Activated CD8-positive, alpha-beta memory T cell treated with anti-CD3 and anti-CD28 coated beads, Interleukin-2, amount 50 U/mL, for 1 hour (primary cell): ENCODE results near the gene ZNF804A.

Source experiments
- DNase-seq: peaks from one replicate; pipeline ENCODE4 v3.0.0-alpha.2; 2020; ENCODE audit errors: extremely low read depth

ZNF804A gene

DNA sequence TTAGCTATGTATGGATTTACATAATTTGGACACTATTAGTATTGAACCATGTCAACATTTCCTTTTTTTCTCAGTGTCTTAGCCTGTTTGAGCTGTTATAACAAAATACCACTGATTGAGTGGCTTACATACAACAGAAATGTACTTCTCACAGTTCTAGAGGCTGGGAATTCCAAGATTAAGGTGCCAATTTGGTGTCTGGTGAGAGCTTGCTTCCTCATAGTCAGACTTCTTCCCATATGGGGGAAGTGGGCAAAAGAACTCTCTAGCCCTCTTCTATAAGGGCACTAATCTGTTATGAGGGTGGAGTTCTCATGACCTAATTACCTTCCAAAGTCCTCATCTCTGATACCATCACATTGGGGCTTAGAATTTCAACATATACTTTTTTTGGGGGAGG is 12.6 kb downstream of the ZNF804A start:
- DNase-seq, result no peak

DNA sequence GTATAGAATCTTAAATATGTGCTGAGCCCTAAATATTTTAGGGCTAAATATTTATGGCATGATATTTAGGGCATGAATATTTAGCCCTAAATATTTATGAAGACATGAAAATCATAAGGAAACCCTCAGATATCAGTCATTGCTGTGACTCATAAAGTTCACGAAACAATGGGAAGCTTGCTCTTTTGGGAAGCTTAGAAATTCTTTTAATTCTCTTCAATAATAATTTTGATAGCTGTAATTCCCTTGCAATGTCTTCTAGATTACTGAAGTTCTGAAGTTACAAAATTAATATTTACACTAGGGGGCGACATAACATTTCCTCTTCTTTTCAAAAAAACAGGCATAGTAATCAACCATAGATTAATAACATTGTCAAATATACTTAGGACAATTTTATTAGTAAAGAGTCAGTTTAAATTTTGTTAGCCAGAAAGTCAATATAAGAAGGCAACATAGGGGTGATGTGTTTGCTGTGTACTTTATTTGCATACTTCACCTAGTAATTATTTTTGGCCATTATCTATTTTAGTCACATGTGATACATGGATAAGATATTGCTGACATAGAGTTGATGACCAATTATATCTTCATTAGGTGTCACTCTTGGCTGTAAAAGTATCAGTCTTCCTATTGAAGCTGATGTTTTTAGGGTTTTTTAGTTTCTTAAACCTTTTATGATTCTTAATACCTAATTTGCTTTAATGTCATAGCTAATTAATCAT is 13.2 kb downstream of the ZNF804A start:
- DNase-seq, result no peak

GRCh38 chr2:184620367-184620766 is 22.0 kb downstream of the ZNF804A start:
- no peak for DNase-seq

- no peak for DNase-seq
Measured at GRCh38 chr2:184624311-184624710, 26.0 kb downstream of the ZNF804A start.

DNA sequence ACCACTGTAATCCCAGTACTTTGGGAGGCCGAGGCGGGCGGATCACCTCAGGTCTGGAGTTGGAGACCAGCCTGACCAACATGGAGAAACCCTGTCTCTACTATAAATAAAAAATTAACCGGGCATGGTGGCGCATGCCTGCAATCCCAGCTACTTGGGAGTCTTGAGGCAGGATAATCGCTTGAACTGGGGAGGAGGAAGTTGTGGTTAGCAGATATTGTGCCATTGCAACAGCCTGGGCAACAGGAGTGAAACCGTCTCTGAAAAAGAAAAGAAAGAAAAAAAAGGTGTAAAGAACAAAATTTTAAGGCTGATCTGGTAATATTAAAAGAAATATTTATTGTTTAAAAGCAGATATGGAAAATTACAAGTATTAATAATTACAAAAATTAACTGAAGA is 29.7 kb downstream of the ZNF804A start:
- no peak for DNase-seq

DNA sequence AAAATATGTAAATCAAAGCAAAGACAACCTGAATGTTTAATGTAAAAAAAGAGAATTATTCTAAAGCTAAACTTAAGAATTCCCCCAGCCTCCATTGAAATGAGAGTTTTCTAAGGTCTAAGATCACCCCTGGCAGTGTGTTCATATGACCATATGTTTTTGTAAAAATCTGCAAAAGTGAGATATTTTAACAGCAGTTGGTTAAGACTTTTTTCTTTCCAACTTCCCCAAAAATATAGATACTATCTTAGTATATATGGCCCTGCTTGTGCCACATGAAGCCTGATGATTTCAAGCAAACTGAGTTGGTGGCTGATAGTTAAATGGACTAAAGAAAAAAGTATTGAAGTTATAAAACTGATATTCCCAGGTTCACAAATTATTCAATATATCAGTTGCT is 35.4 kb downstream of the ZNF804A start:
- DNase-seq, result no peak

GRCh38 chr2:184637781-184638180 is 39.5 kb downstream of the ZNF804A start:
- no peak for DNase-seq

DNA sequence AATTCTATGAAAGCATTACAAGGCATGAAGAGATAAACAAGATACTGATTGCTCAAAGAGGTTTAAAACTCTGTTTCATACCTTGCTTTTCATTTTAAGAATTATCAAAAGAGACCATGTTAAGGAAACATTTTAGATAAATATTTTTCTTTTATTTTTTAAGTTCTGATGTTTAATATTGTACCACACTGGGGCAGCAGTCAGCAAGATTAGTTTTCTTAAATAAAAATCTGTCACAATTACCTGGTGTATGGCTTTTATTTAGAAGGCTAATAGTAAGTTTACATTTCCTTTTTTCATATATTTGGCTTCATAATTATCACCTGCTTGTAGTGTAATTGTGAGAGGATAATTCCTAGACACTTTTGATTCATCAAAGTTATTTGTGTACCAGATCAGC is 46.4 kb downstream of the ZNF804A start:
- no peak for DNase-seq

- no peak for DNase-seq
Measured at GRCh38 chr2:184646177-184646576, 47.8 kb downstream of the ZNF804A start.

- DNase-seq, result no peak
Measured at GRCh38 chr2:184646593-184646992, 48.3 kb downstream of the ZNF804A start.

DNA sequence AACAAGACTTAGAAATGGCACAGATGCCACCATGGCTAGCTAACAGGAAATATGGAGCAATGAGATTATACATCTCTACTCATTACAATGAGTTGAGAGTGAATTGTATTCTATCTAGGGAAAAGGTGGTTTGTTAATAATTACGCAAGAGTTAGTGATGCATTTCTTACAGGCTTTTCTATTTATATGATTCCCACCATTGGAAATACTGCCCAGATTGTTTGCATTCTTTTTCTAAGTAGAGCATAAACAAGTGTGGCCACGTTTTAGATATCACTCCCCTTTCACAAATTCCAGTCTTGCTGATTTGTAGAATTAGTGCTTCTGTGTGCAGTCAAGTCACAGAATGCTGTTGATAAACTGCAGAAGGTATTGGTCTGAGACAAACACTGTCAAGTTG is 56.6 kb downstream of the ZNF804A start:
- no peak for DNase-seq

DNA sequence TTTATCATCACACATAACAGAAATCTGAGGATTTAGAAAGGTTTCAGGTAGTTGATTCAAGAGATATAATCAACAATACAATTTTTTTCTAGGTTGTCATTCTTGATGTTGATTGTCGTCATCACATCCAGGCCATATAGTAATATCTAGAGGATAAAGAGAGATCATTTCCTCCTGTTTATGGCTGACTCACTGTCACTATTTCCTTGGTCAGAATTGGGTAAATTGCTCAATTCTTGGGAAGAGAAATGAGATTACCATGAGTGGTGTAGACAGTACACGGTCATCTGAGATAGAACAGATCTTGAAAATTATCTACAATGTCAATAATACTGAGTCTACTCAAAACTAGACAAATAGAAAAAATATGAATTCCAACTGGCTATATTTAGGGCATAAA is 78.8 kb downstream of the ZNF804A start:
- no peak for DNase-seq

GRCh38 chr2:184679219-184680018 is 81.1 kb downstream of the ZNF804A start:
- DNase-seq, result no peak

DNA sequence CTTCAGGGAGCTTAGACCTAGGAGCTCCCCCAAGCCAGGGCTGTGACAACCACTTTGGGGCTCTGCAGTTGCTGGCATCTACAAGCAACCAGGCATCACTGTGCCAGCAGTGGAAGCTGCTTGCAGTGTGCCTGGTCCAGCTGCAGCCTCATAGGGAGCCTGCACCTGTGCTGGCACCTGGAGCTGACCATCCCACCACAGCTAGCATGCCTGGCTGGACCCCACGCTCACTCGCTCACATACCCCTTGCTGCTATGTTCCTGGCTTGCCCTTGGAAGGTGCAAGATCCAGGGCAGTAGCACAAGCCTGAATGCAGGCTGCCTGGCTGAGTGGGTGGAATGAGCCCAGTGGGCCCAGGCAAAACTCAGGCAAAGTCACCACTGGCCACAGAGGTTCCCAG is 82.5 kb downstream of the ZNF804A start:
- DNase-seq, result no peak

DNA sequence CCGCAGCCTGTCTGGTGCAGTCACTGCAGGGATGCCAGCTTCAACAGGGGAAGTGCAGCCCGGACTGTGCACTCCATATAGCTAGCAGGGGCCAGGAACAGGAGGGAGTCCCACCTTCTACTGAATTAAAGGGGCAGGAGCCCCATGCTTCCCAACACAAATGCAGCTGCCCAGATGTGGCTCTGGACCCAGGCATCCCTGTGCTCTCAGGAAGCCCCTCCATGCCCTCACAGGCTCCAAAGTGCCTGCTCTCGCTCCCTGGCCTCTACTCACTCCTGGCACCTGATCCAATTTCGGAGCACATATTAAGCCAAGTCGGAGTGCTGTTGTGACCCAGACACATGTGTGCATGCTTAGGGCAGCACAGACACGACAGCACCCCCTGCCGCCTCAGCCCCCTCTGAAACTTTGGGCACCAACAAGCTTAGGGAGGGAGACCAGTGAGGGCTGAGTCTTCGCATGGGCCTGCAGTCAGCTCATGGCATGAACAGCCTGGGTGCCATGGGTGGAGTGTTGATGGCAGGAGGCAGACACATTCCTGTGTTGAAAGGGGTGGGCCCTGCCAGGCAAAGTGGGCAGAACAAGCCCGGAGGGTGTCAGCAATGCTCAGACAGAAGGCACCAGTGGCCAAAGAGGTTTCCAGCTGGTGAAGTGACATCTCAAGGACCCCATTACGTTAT is 83.5 kb downstream of the ZNF804A start:
- no peak for DNase-seq

DNA sequence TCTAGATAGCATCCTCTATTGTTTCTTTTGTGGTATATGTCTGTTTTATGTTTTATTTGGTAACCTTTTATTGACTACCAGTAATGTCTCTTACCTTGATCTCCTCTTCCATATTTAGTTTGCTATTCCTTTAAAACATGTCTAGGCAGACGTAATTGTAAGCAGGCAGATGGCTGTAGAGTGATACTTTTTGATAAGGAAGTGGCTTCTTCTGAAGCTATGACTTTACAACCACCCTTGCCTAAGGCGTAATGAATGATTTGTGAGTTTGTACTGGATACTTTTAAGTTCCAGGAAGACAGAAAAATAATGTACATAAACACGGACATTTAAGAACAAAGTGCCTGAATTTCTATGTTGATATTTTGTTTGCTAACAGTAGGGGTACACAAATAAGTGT is 85.6 kb downstream of the ZNF804A start:
- no peak for DNase-seq

DNA sequence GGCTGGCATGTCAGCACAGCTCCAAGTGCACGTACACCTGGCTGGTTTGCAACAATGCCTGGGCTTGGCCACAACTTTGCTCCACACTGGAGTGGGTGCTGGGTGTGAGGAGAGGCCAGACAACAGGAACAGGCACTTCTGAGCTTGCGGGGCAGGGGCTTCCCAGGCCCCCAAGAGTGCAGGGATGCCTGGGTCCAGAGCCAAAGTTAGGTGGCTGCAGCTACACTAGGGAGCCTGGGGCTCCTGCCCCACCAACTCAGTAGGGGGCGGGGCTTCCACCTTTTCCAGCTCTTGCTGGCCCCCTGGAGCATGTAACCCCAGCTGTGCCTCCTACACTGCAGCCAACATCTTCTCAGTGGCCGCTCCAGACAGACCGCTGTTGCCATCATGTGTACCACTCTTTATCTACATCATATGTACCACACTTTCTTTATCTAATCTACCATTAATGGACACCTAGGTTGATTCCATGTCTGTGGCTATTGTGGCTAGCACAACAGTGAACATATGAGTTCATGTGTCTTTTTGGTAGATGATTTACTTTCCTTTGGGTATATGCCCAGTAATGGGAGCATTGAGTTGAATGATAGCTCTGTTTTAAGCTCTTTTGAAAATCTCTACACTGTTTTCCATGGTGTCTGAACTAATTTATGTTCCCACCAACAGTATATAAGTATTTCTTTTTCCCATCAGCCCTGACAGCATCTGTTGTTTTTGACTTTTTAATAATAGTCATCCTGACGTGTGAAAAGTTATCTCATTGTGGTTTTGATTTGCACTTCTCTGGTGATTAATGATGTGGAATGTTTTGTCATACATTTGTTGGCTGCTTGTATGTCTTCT is 87.9 kb downstream of the ZNF804A start:
- no peak for DNase-seq

DNA sequence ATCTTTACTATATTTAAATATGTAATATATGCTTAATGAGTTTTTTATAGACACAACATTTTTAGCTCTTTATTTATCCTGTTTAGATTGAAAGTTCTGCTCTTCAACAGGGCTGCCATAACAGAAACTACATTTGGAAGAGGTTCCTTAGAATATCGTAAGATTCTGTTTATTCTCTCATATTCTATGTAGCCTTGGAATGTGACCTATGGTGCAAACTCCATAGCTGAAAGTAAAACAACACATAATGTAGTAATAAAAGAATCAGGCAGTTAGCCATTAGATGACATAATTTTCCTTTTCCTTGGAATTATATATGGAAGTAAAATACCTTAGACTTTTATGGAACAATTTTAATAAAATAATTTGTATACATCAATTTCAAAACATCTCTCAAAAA is 91.3 kb downstream of the ZNF804A start:
- no peak for DNase-seq

DNA sequence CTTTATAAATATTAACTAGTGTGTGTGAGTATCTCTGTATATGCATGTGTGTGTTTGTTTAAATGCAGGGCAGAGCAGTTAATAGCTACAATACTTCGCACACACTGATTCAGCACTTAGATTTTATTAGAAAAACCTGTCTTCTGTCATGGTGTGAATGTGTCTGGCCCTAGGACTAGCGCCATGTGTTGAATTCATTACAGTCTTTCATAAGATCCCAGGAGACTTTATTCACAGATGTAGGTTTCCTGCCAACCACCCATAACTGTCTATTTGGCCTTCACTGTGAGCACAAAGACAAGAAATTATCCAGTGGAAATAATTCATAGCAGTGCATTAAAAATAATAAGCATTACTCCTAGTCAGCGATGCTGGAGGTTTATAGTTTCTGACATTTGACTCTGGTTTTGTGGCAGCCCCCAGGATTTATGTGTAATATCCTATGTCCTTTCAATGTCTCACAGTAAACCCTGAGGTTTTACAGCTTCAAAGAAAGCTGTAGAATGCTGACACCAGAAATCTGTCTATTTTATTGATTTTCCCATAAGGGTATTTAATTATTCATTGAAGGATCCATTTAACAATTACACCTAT is 93.9 kb downstream of the ZNF804A start:
- no peak for DNase-seq

GRCh38 chr2:184696644-184697043 is 98.3 kb downstream of the ZNF804A start:
- no peak for DNase-seq

DNA sequence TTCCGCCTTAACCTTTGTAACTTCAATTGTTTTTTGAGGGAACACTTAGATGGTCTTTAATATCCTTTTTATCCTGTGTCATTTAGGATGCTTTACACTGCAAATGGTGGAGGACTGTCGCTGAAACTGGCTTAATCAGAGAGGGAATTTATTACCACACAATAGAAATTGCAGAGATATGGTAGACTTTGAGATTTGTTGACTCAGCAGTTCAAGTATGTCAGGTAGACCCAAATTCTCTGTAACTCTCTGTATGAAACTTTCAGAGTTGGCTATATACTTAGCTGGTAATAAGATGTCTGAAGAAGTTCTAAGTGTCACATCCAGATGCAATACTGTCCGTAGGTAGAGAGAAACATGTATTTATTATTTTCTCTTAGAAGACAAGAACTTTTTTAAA is 100.1 kb downstream of the ZNF804A start:
- no peak for DNase-seq

- DNase-seq, result no peak
Measured at GRCh38 chr2:184721881-184722280, 123.6 kb downstream of the ZNF804A start.
